Measurements from ENCODE around the gene FBXL17.

Gene FBXL17

GRCh38 chr5:108060340-108060739 is 321.6 kb downstream of the FBXL17 start:
- no peaks in the 10 kb centered on the region for H3K4me1 ChIP-seq (ENCODE audit: control insufficient read depth, insufficient read depth, low read length)
- no peak overlapping the region for H3K4me3 ChIP-seq (ENCODE audit: low read depth, low read length)
- no peaks in the 10 kb centered on the region for H3K9me3 ChIP-seq (ENCODE audit: control insufficient read depth, insufficient read depth, low read length)
- no peaks in the 10 kb centered on the region for H3K27me3 ChIP-seq (ENCODE audit: control insufficient read depth, insufficient read depth, low read length)
- H3K36me3 ChIP-seq (ENCODE audit: control insufficient read depth, insufficient read depth, low read length), result no peaks in the 10 kb centered on the region
- no peak overlapping the region for H3K9ac ChIP-seq (ENCODE audit: low read depth, low read length)

- Histone ChIP-seq H3K4me1 (ENCODE audit: control insufficient read depth, insufficient read depth, low read length) (no peaks in the 10 kb centered on the region), H3K9ac (ENCODE audit: low read depth, low read length) (no peak overlapping the region), H3K36me3 (ENCODE audit: control insufficient read depth, insufficient read depth, low read length) (no peaks in the 10 kb centered on the region), H3K27me3 (ENCODE audit: control insufficient read depth, insufficient read depth, low read length) (no peaks in the 10 kb centered on the region), H3K9me3 (ENCODE audit: control insufficient read depth, insufficient read depth, low read length) (no peaks in the 10 kb centered on the region), H3K4me3 (ENCODE audit: low read depth, low read length) (no peak overlapping the region)
These were observed 322.6 kb downstream of the FBXL17 start for GRCh38 chr5:108059334-108059733.

- Histone ChIP-seq H3K27me3 (ENCODE audit: control insufficient read depth, insufficient read depth, low read length) (no peaks in the 10 kb centered on the region), H3K36me3 (ENCODE audit: control insufficient read depth, insufficient read depth, low read length) (no peaks in the 10 kb centered on the region), H3K4me1 (ENCODE audit: control insufficient read depth, insufficient read depth, low read length) (no peaks in the 10 kb centered on the region), H3K9ac (ENCODE audit: low read depth, low read length) (no peak overlapping the region), H3K9me3 (ENCODE audit: control insufficient read depth, insufficient read depth, low read length) (no peaks in the 10 kb centered on the region), H3K4me3 (ENCODE audit: low read depth, low read length) (no peak overlapping the region)
These were observed 327.5 kb downstream of the FBXL17 start for GRCh38 chr5:108054349-108054748.

GRCh38 chr5:108046955-108047670 is 334.8 kb downstream of the FBXL17 start:
- Histone ChIP-seq H3K9ac (ENCODE audit: low read depth, low read length) (no peak overlapping the region), H3K27me3 (ENCODE audit: control insufficient read depth, insufficient read depth, low read length) (no peaks in the 10 kb centered on the region), H3K4me3 (ENCODE audit: low read depth, low read length) (no peak overlapping the region), H3K9me3 (ENCODE audit: control insufficient read depth, insufficient read depth, low read length) (no peaks in the 10 kb centered on the region), H3K4me1 (ENCODE audit: control insufficient read depth, insufficient read depth, low read length) (peaks cover 6% of the 10 kb centered on the region), H3K36me3 (ENCODE audit: control insufficient read depth, insufficient read depth, low read length) (no peaks in the 10 kb centered on the region)

GRCh38 chr5:108036482-108036881 is 345.4 kb downstream of the FBXL17 start:
- H3K27me3 ChIP-seq (ENCODE audit: control insufficient read depth, insufficient read depth, low read length), result no peaks in the 10 kb centered on the region

GRCh38 chr5:108028883-108029282 is 353.0 kb downstream of the FBXL17 start:
- Histone ChIP-seq H3K9me3 (ENCODE audit: control insufficient read depth, insufficient read depth, low read length) (no peaks in the 10 kb centered on the region), H3K9ac (ENCODE audit: low read depth, low read length) (no peak overlapping the region)

More at GRCh38 chr5:108036482-108036881, 345.4 kb downstream of the FBXL17 start:
- Histone ChIP-seq H3K9ac (ENCODE audit: low read depth, low read length) (no peak overlapping the region), H3K4me1 (ENCODE audit: control insufficient read depth, insufficient read depth, low read length) (no peaks in the 10 kb centered on the region), H3K4me3 (ENCODE audit: low read depth, low read length) (no peak overlapping the region), H3K36me3 (ENCODE audit: control insufficient read depth, insufficient read depth, low read length) (no peaks in the 10 kb centered on the region), H3K9me3 (ENCODE audit: control insufficient read depth, insufficient read depth, low read length) (no peaks in the 10 kb centered on the region)

GRCh38 chr5:108028412-108028811 is 353.5 kb downstream of the FBXL17 start:
- Histone ChIP-seq H3K9me3 (ENCODE audit: control insufficient read depth, insufficient read depth, low read length) (no peaks in the 10 kb centered on the region), H3K4me3 (ENCODE audit: low read depth, low read length) (no peak overlapping the region), H3K4me1 (ENCODE audit: control insufficient read depth, insufficient read depth, low read length) (no peaks in the 10 kb centered on the region), H3K36me3 (ENCODE audit: control insufficient read depth, insufficient read depth, low read length) (no peaks in the 10 kb centered on the region), H3K9ac (ENCODE audit: low read depth, low read length) (no peak overlapping the region), H3K27me3 (ENCODE audit: control insufficient read depth, insufficient read depth, low read length) (no peaks in the 10 kb centered on the region)

More at GRCh38 chr5:108028883-108029282, 353.0 kb downstream of the FBXL17 start:
- Histone ChIP-seq H3K4me3 (ENCODE audit: low read depth, low read length) (no peak overlapping the region), H3K4me1 (ENCODE audit: control insufficient read depth, insufficient read depth, low read length) (no peaks in the 10 kb centered on the region), H3K36me3 (ENCODE audit: control insufficient read depth, insufficient read depth, low read length) (no peaks in the 10 kb centered on the region), H3K27me3 (ENCODE audit: control insufficient read depth, insufficient read depth, low read length) (no peaks in the 10 kb centered on the region)

- Histone ChIP-seq H3K4me3 (ENCODE audit: low read depth, low read length) (no peak overlapping the region), H3K9ac (ENCODE audit: low read depth, low read length) (no peak overlapping the region), H3K27me3 (ENCODE audit: control insufficient read depth, insufficient read depth, low read length) (no peaks in the 10 kb centered on the region), H3K9me3 (ENCODE audit: control insufficient read depth, insufficient read depth, low read length) (no peaks in the 10 kb centered on the region), H3K4me1 (ENCODE audit: control insufficient read depth, insufficient read depth, low read length) (no peaks in the 10 kb centered on the region), H3K36me3 (ENCODE audit: control insufficient read depth, insufficient read depth, low read length) (no peaks in the 10 kb centered on the region)
These were observed 355.9 kb downstream of the FBXL17 start for GRCh38 chr5:108025957-108026356.

- H3K4me3 ChIP-seq (ENCODE audit: low read depth, low read length), result no peak overlapping the region
These were observed 356.9 kb downstream of the FBXL17 start for GRCh38 chr5:108024986-108025385.

GRCh38 chr5:108016101-108016500 is 365.8 kb downstream of the FBXL17 start:
- Histone ChIP-seq H3K36me3 (ENCODE audit: control insufficient read depth, insufficient read depth, low read length) (no peaks in the 10 kb centered on the region), H3K4me3 (ENCODE audit: low read depth, low read length) (no peak overlapping the region), H3K4me1 (ENCODE audit: control insufficient read depth, insufficient read depth, low read length) (peaks cover 5% of the 10 kb centered on the region), H3K9me3 (ENCODE audit: control insufficient read depth, insufficient read depth, low read length) (no peaks in the 10 kb centered on the region), H3K27me3 (ENCODE audit: control insufficient read depth, insufficient read depth, low read length) (no peaks in the 10 kb centered on the region), H3K9ac (ENCODE audit: low read depth, low read length) (no peak overlapping the region)

More at GRCh38 chr5:108024986-108025385, 356.9 kb downstream of the FBXL17 start:
- no peaks in the 10 kb centered on the region for H3K9me3 ChIP-seq (ENCODE audit: control insufficient read depth, insufficient read depth, low read length)
- no peaks in the 10 kb centered on the region for H3K4me1 ChIP-seq (ENCODE audit: control insufficient read depth, insufficient read depth, low read length)
- H3K36me3 ChIP-seq (ENCODE audit: control insufficient read depth, insufficient read depth, low read length), result no peaks in the 10 kb centered on the region
- H3K27me3 ChIP-seq (ENCODE audit: control insufficient read depth, insufficient read depth, low read length), result no peaks in the 10 kb centered on the region
- H3K9ac ChIP-seq (ENCODE audit: low read depth, low read length), result no peak overlapping the region

GRCh38 chr5:108006791-108007190 is 375.1 kb downstream of the FBXL17 start:
- Histone ChIP-seq H3K9ac (ENCODE audit: low read depth, low read length) (no peak overlapping the region), H3K4me3 (ENCODE audit: low read depth, low read length) (no peak overlapping the region), H3K27me3 (ENCODE audit: control insufficient read depth, insufficient read depth, low read length) (no peaks in the 10 kb centered on the region), H3K4me1 (ENCODE audit: control insufficient read depth, insufficient read depth, low read length) (no peaks in the 10 kb centered on the region), H3K36me3 (ENCODE audit: control insufficient read depth, insufficient read depth, low read length) (no peaks in the 10 kb centered on the region), H3K9me3 (ENCODE audit: control insufficient read depth, insufficient read depth, low read length) (no peaks in the 10 kb centered on the region)

GRCh38 chr5:108003178-108003577 is 378.7 kb downstream of the FBXL17 start:
- H3K4me1 ChIP-seq (ENCODE audit: control insufficient read depth, insufficient read depth, low read length), result no peaks in the 10 kb centered on the region
- H3K9ac ChIP-seq (ENCODE audit: low read depth, low read length), result no peak overlapping the region
- H3K27me3 ChIP-seq (ENCODE audit: control insufficient read depth, insufficient read depth, low read length), result no peaks in the 10 kb centered on the region
- no peaks in the 10 kb centered on the region for H3K36me3 ChIP-seq (ENCODE audit: control insufficient read depth, insufficient read depth, low read length)
- no peak overlapping the region for H3K4me3 ChIP-seq (ENCODE audit: low read depth, low read length)
- no peaks in the 10 kb centered on the region for H3K9me3 ChIP-seq (ENCODE audit: control insufficient read depth, insufficient read depth, low read length)

Data from iPS-15b (cell line).